H1 (cell line): ENCODE results near the gene RAET1L. TPM values are rescaled to one million over a fixed set of nuclear protein-coding genes. Genes with fewer than 3 reads are reported as not detected.

ENCODE experiments used
- CEBPB ChIP-seq: IDR thresholded peaks from 2 replicates; pipeline ENCODE4 v1.6.1; 2012; ENCODE audit warnings: low read depth, low read length
- CTBP2 ChIP-seq: IDR thresholded peaks from 2 replicates; pipeline ENCODE4 v1.7.0; 2011; ENCODE audit warnings: borderline replicate concordance, mild to moderate bottlenecking, moderate library complexity, mixed read lengths, low read length; ENCODE audit not compliant: insufficient read depth, insufficient read length
- EGR1 ChIP-seq: IDR thresholded peaks from 2 replicates; pipeline ENCODE4 v1.6.1; 2011; ENCODE audit warnings: low read depth, low read length, borderline replicate concordance
- JUND ChIP-seq: IDR thresholded peaks from 2 replicates; pipeline ENCODE4 v1.6.1; 2011; ENCODE audit warnings: mild to moderate bottlenecking, improper control_type of control experiment, low read length
- POLR2A ChIP-seq, 2 experiments: IDR thresholded peaks; 1 replicate in 1 of 2; 2 replicates in 1 of 2; pipeline ENCODE4 v1.6.1; 2011; ENCODE audit warnings: low read depth in 2 of 2, low read length in 2 of 2, mild to moderate bottlenecking in 2 of 2; ENCODE audit errors: control extremely low read depth in 1 of 2
- SIN3A ChIP-seq, 2 experiments: IDR thresholded peaks in 1 of 2; conservative IDR thresholded peaks in 1 of 2; 2 replicates each; pipeline ENCODE4 v1.6.1; 2011 to 2012; ENCODE audit warnings: low read length in 2 of 2, improper control_type of control experiment in 1 of 2, low read depth in 1 of 2, mild to moderate bottlenecking in 1 of 2
- TAF7 ChIP-seq: optimal IDR thresholded peaks from 2 replicates; pipeline ENCODE3; 2011; ENCODE audit warnings: low read depth, mild to moderate bottlenecking, inconsistent platforms, low read length, moderate library complexity, borderline replicate concordance
- YY1 ChIP-seq: IDR thresholded peaks from 2 replicates; pipeline ENCODE4 v1.6.1; 2011; ENCODE audit warnings: low read depth, mild to moderate bottlenecking, low read length
- polyA plus RNA-seq, 7 experiments: library from polyadenylated mRNA; depleted of rRNA in 3 of 7; stranded (reverse) in 5 of 7; unstranded in 2 of 7; fragments of >200 nt in 5 of 7; fragments of 200-250 nt in 2 of 7; gene quantifications; 1 replicate in 5 of 7; 2 replicates in 1 of 7; 4 replicates in 1 of 7; pipeline versions ENCODE4 v1.2.1 to v1.2.3, GENCODE V29; 2011 to 2013; ENCODE audit warnings: missing spikeins in 2 of 7, mixed read lengths in 2 of 7
- total RNA-seq: library from RNA; stranded (reverse); fragmentation: NEBNext Ultra II Directional; extraction: Animal tissue kit (Norgen Biotek cat#: 25700); gene quantifications from 2 replicates; pipeline ENCODE4 v1.2.1, GENCODE V29; 2021

Gene RAET1L
- total and polyA plus RNA-seq, 2 of the 8 experiments (the other 6 are each of a cell fraction or from before 2014, with no cell fraction given), result not detected

- TF ChIP-seq TAF7 (no peak), EGR1 (no peak), POLR2A (IDR thresholded peaks at IDR 0.05; ENCODE audit: control extremely low read depth in 1 of 2, low read depth in 2 of 2, low read length in 2 of 2) (no peak), YY1 (no peak), CEBPB (no peak), SIN3A (conservative IDR thresholded peaks at IDR 0.05 in 1 of 2, IDR thresholded peaks at IDR 0.05 in 1 of 2; ENCODE audit: low read depth in 1 of 2, low read length in 2 of 2) (no peak), JUND (no peak), CTBP2 (no peak)
These were observed 3.5 kb upstream of the RAET1L start (continued) for GRCh38 chr6:150028799-150029198.
